AG10803 (cell line): ENCODE measurements around the gene PDZD2.
A peak's percentile ranks its signal among the peaks of the same experiment; 100 is the strongest.

Experiments used
- DNase-seq: peaks from one replicate; pipeline ENCODE4 v3.0.0; 2010; ENCODE audit warnings: low read depth
- H3K4me3 ChIP-seq: 2 replicates; pipeline ENCODE4 v1.5.1; 2011; ENCODE audit warnings: mild to moderate bottlenecking, low read length, control low read depth
- CTCF ChIP-seq: conservative IDR thresholded peaks from 2 replicates; pipeline ENCODE4 v1.5.1; 2011; ENCODE audit warnings: mild to moderate bottlenecking, low read length, control low read depth, inconsistent platforms

The PDZD2 gene

GRCh38 chr5:31786090-31786631, 147.2 kb downstream of the PDZD2 start:
- no peak for DNase-seq
- H3K4me3 ChIP-seq, result no peak overlapping the region
- TF ChIP-seq CTCF, result no peak

GRCh38 chr5:31794009-31794408, 155.1 kb downstream of the PDZD2 start:
- DNase-seq, result no peak
- no peak overlapping the region for H3K4me3 ChIP-seq
- TF ChIP-seq CTCF, result no peak

DNA sequence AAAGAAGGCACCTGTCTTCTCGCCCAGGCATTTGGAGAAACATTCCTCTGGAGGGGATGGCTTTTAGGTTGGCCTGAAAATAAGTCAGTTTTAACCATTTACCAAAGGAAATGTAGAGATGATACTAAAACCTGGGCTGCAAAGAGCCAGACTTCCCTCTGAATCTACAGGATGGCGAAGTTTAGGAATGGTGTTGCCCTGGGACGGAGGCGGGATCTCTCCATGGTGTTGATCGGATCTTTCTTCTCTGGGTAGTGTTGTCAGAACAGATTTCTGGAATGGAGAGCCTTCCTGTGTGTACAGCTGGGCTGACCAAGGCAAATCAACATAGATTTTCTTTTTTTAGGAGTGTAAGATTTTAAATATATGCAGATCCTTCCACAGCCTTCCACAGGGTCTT, 159.2 kb downstream of the PDZD2 start:
- TF ChIP-seq CTCF, result no peak
- DNase-seq, result no peak
- H3K4me3 ChIP-seq, result no peak overlapping the region

- no peak overlapping the region for H3K4me3 ChIP-seq
- no peak for DNase-seq
- TF ChIP-seq CTCF, result no peak
Measured at GRCh38 chr5:31800351-31800750, 161.4 kb downstream of the PDZD2 start.

DNA sequence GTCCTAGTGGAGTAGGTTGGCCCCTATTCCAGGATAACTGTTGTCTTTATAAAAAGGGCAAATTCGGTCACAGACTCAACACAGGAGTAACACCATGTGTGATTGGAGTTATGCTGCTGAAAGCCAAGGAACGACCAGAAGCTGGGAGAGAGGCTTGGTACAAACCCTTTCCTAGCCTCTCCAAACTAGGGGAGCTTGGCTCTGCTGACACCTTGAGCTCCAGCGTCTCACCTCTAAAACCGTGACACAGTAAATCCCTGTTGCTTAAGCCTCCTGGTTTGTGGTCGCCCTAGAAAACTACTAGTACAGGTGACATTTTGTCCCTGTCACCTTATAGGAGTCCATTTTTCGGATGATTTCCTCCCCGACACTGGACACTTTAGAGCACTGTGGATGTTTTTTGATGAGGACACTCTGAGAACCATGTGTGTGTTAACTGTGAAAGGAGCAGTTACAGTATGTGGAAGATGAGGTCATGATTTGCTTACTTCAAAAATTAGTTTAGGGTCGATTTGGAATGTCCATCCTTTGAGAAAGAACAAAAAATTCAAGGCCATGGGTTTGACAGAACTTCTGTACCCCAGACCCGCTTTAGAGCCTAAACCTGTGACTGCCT, 167.0 kb downstream of the PDZD2 start:
- no peak for TF ChIP-seq CTCF
- H3K4me3 ChIP-seq, result no peak overlapping the region

GRCh38 chr5:31806561-31806960, 167.6 kb downstream of the PDZD2 start:
- DNase-seq, result peak; percentile 45
- no peak for TF ChIP-seq CTCF
- H3K4me3 ChIP-seq, result peak overlapping the region; percentile 18

More for the DNA sequence above, 167.0 kb downstream of the PDZD2 start:
- no peak for DNase-seq

DNA sequence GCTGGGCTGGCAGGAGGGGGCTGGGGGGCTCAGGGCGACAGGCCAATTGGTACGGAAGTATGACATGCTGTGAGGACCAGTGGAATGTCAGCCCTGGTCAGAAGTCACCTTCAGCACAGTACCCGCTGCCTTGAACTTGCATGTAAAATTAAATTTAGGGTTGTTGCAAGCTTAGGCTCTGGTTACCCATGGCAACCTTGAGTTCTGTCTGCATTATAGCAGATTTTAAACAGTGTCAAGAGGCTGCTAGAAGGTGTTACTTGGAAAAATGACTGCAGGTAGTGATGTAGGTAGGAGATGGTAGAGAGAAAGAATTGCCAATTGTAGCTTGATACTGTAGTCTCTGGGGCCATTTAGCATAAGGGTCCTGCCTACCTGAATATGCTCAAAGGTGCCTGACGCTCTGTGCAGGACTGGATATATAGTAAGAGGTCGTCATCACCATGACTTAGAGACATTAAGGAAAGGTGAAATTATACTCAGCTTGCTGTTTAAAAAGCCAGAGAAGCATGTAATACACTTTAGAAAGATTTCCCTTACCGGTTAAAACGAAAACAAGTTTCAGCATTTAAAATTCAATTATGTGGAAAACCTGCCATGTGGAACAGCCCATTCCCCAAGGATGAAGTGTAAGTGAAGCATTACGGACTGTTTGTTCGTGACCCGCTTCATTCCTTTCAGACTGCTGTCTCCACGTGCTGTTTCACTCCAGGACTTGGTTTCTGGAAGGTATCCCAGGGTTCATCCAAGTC, 169.0 kb downstream of the PDZD2 start:
- H3K4me3 ChIP-seq, result no peak overlapping the region
- DNase-seq, result no peak
- no peak for TF ChIP-seq CTCF
